ENCODE measurements around the gene BCO2.

GRCh38 chr11:112253605-112254242 lies 78.4 kb downstream of the BCO2 start:
- TF ChIP-seq GABPA (IDR thresholded peaks at IDR 0.05; ENCODE audit: low read depth) (no peak), CTCF (IDR thresholded peaks at IDR 0.05; ENCODE audit: insufficient read depth, low read length) (no peak), POLR2AphosphoS5 (IDR thresholded peaks at IDR 0.05; ENCODE audit: low read depth) (no peak), REST (IDR thresholded peaks at IDR 0.05; ENCODE audit: insufficient replicate concordance, low read depth) (no peak)
